ENCODE data around the gene ELFN1.

The ELFN1 gene

DNA sequence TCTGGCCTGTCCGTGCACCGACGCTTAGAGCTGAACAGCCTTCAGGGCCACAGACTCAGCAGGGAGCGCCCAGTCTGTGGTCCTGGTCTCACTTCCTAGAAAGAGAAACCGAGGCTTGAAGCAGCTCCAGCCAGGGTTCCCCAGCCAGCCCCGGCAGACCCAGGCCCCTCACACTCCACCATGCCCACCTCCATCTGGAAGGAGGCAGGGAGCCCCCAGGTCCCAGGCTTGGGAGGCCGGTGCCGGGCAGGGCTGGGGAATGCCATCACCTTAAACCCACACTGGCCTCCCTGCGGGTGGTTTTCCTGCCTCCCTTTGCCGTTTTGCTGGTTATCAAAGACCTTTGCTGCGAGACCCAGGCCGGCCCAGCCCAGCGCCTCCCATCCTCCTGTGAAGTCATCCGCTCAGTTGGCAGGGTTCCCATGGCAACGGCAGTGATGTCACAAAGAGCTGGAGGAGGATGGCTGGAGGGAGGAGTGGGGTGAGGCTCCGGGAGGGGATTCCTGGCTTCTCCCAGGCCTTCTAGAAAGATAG lies 24.0 kb downstream of the ELFN1 start:
- no peak for DNase-seq (ENCODE audit: low read depth in 3 of 3, low spot score in 1 of 3)

DNA sequence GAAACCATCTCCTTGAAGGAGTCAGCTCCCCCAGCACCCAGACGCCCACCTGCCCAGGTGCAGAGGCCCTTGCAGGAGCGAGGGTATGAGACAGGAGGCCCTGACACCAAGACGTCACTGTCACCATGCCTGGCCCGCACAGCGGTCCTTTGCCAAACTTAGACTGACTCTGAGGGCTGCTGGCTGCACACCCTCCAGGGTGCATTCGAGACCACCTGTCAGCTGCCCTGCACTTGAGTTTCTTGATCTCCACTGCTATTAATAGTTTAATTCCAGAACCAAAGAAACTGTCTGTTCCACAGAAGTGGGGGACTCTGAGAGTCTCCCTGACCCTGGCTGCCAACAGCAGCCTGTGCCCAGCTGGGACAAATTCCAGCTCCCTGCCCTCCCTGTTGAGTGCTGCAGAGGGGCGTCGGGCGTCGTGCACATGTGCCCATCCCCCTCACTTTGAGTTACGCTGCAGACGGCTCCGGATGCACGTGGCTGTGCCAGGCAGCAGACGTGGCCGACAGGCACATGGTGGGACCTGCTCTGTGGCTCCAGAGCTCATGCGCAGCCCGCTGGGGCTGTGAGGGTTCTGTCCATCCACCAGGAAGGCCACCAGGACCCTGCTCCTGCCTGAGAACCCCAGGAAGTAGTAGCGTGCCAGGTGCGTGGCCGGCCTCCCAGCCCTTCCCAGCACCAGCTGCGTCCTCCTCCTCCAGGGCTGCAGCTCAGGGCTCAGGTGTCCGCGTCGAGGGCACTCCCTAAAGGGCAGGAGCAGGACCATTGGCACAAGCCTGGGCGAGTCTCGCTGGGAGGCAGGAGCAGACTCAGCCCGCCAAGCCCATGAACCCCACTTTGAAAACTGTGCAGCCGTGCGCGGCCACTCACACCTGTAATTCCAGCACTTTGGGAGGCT lies 24.8 kb downstream of the ELFN1 start:
- no peak for DNase-seq (ENCODE audit: low read depth in 3 of 3, low spot score in 1 of 3)

DNA sequence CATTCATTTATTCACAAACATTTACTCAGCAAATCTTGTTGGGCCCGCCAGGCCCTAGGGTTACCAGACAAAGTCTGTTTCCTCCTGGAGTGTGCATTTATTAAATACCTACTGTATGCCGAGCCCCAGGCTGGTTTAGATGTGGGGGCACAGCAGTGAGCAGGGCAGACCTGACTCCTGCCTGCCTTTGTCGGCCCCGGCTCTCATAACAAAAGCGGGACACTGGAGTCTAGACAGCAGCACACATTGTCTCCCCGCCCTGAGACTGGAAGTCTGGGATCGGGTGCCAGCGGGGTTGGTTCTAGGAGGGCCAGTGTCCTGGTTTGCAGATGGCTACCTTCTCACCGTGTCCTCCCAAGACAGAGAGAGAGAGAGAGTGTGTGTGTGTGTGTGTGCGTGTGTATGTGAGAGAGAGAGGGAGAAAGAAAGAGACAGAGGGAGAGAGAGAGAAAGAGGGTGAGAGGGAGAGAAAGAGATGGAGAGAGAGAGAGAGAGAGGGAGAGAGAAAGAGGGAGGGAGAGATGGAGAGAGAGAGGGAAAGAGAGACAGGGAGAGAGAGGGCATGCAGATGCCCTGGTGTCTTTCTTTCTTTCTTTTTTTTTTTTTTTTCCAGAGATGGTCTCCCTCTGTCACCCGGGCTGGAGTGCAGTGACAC lies 25.9 kb downstream of the ELFN1 start:
- DNase-seq (ENCODE audit: low read depth in 3 of 3, low spot score in 1 of 3) = no peak

DNA sequence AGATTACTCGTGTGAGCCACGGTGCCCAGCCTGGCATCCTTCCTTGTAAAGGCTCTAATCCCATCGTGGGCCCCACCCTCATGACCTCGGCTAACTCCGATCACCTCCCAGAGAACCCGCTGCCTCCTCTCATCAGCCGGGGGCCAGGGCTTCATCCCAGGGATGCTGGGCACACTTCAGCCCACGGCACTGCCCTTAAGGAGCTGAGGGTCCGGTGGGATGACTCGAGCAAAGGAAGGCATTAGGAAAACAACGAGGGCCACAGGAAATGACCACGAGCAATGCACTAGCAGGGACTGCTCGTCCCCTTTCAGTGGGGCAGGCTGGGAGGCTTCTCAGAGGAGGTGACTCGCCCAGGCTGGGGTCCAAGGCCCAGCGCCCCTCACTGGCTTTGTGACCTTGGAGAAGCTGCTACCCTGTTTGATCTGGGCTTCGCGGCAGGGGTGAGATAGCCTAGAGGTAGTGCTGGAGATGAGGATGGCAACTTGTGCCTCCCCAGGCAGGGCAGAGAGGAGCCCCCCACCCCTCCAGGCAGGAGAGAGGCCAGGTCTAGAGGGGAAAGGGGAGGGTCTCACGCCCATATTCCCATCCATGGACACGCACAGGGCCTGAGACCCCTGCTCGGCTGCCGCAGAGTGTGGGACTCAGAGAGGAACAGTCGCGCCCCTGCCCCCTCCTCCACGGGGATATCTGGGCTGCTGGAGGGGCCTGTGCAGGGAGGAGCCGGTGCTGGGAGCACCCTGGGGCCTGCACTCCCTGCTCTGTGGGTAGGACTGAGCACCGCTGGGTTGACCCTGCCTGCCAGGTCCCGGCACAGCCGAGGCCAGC lies 26.8 kb downstream of the ELFN1 start:
- DNase-seq (ENCODE audit: low read depth in 3 of 3, low spot score in 1 of 3) = no peak

DNA sequence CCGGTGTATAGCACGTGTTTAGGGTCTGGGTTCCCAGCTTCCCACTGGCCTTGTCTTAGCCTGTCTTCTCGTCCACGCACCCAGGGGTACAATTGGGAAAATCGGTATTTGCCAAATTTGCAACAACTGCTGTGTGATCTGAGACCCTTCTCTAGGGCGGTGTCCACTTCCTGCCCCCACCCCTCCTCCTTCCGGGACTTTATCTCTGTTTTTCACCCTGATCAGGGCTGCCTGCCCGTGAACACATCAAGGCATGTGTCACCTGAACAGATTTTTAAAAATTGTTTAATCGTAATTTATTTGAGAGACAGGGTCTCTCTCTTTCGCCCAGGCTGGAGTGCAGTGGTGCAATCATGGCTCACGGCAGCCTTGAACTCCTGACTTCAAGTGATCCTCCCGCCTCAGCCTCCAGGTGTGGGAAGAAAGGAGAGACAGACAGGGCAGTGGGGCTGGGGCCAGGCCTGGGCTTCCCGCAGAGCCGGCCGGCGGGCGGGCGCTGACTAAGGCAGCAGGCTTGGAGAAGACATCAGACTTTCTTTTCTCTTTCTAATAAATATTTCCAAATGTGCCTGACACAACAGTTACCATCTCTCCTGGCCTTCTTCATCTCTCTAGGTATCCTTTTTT lies 27.5 kb downstream of the ELFN1 start:
- no peak for DNase-seq (ENCODE audit: low read depth in 3 of 3, low spot score in 1 of 3)

DNA sequence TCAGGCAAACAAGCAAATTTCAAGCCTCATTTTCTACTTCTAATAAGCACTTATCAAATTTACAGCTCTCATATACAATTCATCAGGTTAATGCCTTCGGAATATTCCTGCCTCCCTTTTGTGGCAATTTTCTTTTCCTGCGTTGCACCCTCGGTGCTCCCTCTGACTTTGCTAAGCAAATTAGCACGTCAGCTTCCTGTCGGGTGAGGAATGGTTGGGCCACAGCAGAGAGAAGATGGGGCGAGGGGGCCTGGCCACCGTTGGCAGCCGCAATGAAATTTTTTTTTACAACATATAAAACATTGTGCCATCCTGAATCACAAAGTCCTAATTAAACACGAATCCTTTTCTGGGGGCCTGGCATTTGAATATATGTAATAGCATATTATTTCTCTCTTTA lies 28.1 kb downstream of the ELFN1 start:
- no peak for DNase-seq (ENCODE audit: low read depth in 3 of 3, low spot score in 1 of 3)

DNA sequence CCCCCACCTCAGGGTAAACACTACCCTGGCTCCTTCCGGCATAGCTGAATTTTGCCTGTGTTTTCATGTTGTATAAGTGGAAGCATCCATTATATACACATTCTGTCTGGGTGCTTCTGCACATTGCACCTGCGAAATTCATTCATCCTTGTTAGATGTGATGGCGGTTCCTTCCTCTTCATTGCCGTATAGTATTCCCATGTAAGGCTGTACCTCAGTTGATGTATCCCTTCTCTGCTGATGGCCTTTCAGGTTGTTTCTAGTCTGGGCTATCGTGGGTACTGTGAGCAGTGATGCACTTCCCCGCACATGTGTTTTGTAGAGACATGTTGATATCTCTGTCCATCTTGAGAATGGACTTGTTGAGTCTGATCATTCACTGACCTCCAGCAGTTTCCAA lies 28.9 kb downstream of the ELFN1 start:
- no peak for DNase-seq (ENCODE audit: low read depth in 3 of 3, low spot score in 1 of 3)

DNA sequence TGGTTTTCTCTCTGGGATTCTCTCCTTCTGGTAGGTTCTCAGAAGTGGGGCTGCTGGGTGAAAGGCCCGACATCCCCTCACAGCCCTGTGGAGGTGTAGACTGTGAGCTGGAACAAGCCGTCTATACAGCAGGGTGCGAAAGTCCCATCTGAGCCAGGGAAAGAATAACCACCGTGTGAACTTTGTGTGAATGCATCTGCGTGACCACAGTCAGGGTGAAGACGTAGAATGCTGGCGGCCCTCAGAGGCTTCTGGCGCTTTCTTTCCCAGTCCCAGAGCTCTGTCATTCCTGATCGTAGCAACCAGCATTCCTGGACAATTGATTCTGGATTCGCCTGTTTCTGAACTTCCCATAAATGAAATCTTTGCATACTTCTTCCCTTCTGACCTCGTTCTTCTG lies 30.0 kb downstream of the ELFN1 start:
- DNase-seq (ENCODE audit: low read depth in 3 of 3, low spot score in 1 of 3) = no peak

DNA sequence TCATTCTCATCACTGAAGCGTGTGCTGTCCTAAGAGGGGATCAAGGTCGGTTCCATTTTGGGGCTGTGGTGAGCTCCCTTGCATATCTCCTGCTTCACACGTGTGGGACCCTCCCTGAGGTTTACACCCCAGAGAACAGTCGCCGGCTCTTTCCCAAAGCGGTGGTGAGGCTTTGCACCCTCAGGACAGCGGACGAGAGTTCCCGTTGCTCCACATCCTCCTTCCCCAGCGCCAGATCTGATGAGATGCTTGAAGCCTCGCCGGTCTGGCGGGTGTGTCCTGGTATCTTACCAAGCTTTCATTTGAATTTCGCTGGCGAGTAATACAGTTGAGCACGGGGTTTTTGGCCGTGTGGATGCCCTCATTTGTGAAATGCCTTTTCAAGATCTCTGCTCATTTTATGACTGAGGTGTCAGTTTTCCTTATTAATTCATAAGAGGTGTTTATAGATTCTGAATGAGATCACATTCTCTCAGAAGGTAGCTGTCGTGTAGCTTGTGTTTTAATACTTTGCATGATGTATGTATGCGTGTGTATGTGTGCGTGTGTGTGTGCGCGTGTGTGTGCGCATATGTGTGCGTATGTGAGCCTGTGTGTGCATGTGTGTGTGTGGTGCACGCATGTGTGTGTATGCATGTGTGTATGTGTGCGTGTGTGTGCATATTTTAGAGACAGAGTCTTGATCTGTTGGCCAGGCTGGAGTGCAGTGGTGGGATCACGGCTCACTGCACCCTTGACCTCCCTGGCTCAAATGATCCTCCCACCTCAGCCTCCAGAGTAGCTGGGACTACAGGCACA lies 30.7 kb downstream of the ELFN1 start:
- no peak for DNase-seq (ENCODE audit: low read depth in 3 of 3, low spot score in 1 of 3)

GRCh38 chr7:1702652-1703051 lies 32.6 kb downstream of the ELFN1 start:
- DNase-seq (ENCODE audit: low read depth in 3 of 3, low spot score in 1 of 3) = no peak

GRCh38 chr7:1703441-1703840 lies 33.4 kb downstream of the ELFN1 start:
- DNase-seq (ENCODE audit: low read depth in 3 of 3, low spot score in 1 of 3) = no peak

DNA sequence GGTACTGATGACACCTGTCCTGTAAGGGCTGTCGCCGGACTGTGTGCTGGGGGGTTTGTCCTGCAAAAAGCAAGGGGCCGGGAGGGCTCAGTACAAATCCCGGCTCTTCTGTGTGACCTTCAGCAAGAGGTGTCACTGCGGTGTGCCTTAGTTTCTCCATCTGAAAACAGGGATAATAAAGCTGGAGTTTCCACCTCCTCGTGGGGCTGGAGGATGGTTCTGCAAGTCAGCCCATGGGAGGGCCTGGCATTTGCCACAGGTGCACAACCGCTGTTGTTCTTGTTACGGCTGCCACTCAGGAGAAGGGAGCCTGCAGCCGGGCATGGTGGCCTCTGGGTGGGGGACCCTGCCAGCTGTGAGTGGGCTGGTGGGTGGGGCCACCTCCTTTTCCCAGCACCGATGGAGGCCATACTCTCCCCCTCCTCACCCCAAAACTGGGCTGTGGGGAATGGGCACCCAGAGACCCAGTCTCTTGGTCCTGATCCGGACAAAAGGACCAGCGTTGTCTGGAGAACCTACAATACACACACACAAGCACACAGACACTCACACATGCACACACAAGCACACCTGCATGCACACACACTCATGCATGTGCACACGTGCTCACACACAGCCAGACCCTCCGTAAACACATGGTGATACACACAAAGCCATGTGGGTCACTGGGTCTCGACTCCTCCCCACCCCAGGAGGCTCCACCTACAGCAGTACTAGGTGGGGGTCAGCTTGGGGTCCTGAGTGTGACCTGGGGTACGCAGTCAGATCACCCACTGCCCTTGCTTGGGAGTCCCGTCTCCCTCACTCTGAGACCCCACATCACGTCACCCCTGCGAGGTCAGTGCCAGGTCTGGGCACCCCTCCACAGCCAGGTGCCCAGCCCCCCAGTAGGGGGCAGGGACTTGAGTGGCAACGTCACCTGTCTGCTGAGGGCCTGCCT lies 34.1 kb downstream of the ELFN1 start:
- no peak for DNase-seq (ENCODE audit: low read depth in 3 of 3, low spot score in 1 of 3)

DNA sequence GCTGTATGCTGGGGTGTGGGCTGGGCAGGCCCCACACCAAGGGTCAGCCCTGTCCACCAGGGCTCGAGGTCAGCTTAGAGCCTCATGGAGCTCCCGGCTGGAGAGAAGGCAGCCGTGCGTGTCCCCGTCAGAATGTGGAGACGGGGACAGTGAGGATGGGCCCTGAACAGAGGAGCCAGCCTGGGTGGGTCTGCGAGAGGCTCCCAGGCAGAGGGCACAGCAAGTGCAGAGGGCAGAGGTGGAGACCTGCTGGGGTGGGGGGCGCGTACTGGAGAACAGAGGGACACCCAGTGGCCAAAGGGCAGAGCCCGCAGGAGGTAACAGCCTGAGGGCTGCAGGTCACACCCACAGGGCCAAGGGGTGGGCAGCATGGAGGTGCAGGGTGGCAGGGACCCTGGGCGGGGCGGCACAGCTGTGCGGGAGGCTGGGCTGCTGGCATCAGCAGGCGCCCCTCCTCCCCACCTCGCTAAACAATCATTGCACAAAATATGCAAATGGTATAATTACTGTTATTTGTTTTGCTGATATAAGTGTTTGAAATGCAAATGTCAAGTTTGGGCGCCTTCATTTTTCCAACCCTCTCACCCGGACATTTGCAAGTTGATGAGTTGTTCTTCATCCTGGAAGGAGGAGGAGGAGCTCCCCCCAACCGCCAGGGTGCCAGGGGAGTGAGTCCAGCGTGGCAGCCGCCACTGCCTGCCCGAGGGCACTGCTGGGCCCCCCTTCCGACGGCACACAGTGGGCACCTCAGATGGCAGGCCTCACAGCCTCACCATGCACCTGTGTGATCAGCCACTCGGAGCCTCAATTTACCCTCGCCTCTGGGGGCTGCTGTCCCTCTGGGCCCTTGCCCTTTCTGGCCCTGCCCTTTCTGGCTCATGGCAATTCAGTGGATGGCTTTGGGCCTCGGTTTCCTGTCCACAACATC lies 35.0 kb downstream of the ELFN1 start:
- DNase-seq (ENCODE audit: low read depth in 3 of 3, low spot score in 1 of 3) = no peak

DNA sequence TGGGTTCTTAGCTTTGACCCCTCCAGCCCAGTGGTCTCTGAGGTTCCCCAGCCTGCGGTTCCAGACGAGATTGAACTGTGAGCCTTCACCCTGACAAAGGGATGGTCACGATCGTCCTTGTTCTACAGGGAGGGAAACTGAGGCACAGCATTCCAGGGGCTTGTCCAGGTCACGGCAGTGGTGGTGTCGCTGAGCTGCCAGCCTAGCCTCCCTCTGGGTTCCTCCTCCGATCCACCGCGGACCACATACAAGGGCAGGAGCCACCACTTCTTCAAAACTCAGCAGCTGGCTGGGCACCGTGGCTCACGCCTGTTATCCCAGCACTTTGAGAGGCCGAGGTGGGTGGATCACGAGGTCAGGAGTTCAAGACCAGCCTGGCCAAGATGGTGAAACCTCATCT lies 35.8 kb downstream of the ELFN1 start:
- DNase-seq (ENCODE audit: low read depth in 3 of 3, low spot score in 1 of 3) = no peak

- no peak for DNase-seq (ENCODE audit: low read depth in 3 of 3, low spot score in 1 of 3)
Measured at GRCh38 chr7:1706381-1706720, 36.3 kb downstream of the ELFN1 start.

DNA sequence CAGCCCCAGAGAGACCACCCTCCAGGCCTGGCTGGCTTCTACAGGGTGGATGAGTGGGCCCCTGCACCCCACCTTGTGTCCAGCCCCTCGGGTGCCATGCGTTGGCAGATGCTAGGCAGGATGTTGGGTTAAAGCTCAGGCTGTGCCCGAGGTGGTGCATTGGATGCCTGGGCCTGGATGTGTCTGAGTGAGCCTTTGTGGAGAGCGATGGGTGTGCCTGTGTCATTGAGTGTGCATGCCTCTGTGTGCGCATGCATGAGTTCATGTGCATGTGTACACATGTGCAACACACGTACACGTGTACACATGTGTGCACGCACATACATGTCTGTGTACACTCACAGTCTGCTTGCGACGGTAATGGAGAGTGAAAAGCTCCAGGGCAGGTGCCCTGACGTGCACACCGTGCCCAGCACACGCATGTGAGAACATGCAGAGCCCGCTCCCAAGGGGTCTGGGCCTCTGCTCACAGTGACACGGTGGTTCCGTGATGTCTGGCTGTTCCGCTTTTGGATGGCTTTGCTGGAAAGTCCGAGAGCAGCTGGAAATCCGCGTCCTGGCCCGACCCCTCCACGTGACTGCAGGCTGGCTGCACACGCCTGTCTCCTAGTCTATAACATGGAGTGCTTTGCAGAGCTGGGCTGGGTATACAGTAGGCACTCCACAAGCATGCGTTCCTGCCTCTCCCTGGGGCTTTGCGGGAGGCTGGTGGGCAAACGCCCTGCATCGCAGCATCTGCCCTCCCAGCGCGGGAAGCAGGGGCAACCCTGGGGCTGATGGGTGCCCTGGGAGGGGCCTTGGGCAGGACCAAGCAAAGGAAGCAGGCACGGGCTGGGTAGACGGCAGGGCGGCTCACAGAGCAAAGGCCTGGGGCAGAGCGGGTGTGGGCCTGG lies 36.9 kb downstream of the ELFN1 start:
- no peak for DNase-seq (ENCODE audit: low read depth in 3 of 3, low spot score in 1 of 3)

Data from stimulated activated CD4-positive, alpha-beta T cell treated with anti-CD3 and anti-CD28 coated beads, TNF-alpha, amount 100 ng/mL, for 1 hour (primary cell).